Measurements from ENCODE around the gene TMSB4X. TPM values are rescaled to one million over a fixed set of nuclear protein-coding genes. Genes with fewer than 3 reads are reported as not detected.
A peak's percentile ranks its signal among the peaks of the same experiment; 100 is the strongest.

TMSB4X gene
- polyA plus RNA-seq, 1 of the 3 experiments (the other 2 are of a cell fraction) = 4,830 TPM

DNA sequence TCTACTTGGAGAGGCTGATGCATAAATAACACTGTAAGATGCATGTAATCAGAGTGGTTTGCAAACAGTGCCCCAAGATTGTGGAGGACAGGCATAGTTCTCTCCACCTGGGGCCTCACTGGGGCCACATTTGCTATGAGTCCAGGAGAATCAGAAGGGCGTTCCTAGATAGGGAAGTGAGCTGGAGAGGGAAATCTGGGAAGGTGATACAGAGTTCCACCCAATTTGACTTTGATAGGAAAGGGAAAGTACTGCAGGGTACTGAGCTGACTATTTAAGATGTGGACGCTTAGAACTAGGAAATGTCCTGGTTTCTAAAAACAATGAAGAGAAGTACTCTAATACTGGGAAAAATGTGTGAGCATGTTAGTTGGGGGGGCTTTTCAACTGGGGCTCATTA is 35.6 kb downstream of the TMSB4X start:
- H2AFZ ChIP-seq (ENCODE audit: low read depth) = no peak overlapping the region
- H3K36me3 ChIP-seq (replicated peaks in 1 of 2; ENCODE audit: control insufficient read depth in 1 of 2, insufficient read depth in 2 of 2, low read length in 1 of 2) = no peaks in the 10 kb centered on the region
- no peak overlapping the region for H3K4me3 ChIP-seq (ENCODE audit: low read depth in 2 of 2, low read length in 1 of 2)
- H3K27ac ChIP-seq (ENCODE audit: low read depth in 2 of 2, low read length in 1 of 2) = peak overlapping the region in 1 of 2 experiments; percentile 68; a peak in 1 of 4 replicates
- no peaks in the 10 kb centered on the region for H3K9me3 ChIP-seq
- TF ChIP-seq TCF12 (IDR thresholded peaks at IDR 0.05) (no peak), MXI1 (IDR thresholded peaks at IDR 0.05; ENCODE audit: low read depth, low read length) (no peak), SMC3 (IDR thresholded peaks at IDR 0.05; ENCODE audit: low read depth, low read length) (no peak), EP300 (IDR thresholded peaks at IDR 0.05; ENCODE audit: borderline replicate concordance in 1 of 2, low read depth in 1 of 2, low read length in 1 of 2) (no peak), EZH2phosphoT487 (IDR thresholded peaks at IDR 0.05; ENCODE audit: borderline replicate concordance, low read depth) (no peak), FOXM1 (IDR thresholded peaks at IDR 0.05; ENCODE audit: low read depth) (no peak), RCOR1 (IDR thresholded peaks at IDR 0.05; ENCODE audit: low read length) (no peak), GABPA (IDR thresholded peaks at IDR 0.05; ENCODE audit: low read depth) (no peak), FOSL2 (IDR thresholded peaks at IDR 0.05; ENCODE audit: borderline replicate concordance, low read depth) (no peak), MEF2A (IDR thresholded peaks at IDR 0.05; ENCODE audit: borderline replicate concordance, low read depth) (no peak)
- TF ChIP-seq, protein P1, sequence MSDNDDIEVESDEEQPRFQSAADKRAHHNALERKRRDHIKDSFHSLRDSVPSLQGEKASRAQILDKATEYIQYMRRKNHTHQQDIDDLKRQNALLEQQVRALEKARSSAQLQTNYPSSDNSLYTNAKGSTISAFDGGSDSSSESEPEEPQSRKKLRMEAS (IDR thresholded peaks at IDR 0.05; ENCODE audit: low read depth) = no peak
- TF ChIP-seq, protein P2, sequence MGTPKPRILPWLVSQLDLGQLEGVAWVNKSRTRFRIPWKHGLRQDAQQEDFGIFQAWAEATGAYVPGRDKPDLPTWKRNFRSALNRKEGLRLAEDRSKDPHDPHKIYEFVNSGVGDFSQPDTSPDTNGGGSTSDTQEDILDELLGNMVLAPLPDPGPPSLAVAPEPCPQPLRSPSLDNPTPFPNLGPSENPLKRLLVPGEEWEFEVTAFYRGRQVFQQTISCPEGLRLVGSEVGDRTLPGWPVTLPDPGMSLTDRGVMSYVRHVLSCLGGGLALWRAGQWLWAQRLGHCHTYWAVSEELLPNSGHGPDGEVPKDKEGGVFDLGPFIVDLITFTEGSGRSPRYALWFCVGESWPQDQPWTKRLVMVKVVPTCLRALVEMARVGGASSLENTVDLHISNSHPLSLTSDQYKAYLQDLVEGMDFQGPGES (IDR thresholded peaks at IDR 0.05; ENCODE audit: low read depth, low read length) = no peak
- TF ChIP-seq, protein P3, sequence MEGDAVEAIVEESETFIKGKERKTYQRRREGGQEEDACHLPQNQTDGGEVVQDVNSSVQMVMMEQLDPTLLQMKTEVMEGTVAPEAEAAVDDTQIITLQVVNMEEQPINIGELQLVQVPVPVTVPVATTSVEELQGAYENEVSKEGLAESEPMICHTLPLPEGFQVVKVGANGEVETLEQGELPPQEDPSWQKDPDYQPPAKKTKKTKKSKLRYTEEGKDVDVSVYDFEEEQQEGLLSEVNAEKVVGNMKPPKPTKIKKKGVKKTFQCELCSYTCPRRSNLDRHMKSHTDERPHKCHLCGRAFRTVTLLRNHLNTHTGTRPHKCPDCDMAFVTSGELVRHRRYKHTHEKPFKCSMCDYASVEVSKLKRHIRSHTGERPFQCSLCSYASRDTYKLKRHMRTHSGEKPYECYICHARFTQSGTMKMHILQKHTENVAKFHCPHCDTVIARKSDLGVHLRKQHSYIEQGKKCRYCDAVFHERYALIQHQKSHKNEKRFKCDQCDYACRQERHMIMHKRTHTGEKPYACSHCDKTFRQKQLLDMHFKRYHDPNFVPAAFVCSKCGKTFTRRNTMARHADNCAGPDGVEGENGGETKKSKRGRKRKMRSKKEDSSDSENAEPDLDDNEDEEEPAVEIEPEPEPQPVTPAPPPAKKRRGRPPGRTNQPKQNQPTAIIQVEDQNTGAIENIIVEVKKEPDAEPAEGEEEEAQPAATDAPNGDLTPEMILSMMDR (IDR thresholded peaks at IDR 0.05) = no peak
- TF ChIP-seq, protein P4, sequence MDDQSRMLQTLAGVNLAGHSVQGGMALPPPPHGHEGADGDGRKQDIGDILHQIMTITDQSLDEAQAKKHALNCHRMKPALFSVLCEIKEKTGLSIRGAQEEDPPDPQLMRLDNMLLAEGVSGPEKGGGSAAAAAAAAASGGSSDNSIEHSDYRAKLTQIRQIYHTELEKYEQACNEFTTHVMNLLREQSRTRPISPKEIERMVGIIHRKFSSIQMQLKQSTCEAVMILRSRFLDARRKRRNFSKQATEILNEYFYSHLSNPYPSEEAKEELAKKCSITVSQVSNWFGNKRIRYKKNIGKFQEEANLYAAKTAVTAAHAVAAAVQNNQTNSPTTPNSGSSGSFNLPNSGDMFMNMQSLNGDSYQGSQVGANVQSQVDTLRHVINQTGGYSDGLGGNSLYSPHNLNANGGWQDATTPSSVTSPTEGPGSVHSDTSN (IDR thresholded peaks at IDR 0.05) = no peak
- TF ChIP-seq, protein P5, sequence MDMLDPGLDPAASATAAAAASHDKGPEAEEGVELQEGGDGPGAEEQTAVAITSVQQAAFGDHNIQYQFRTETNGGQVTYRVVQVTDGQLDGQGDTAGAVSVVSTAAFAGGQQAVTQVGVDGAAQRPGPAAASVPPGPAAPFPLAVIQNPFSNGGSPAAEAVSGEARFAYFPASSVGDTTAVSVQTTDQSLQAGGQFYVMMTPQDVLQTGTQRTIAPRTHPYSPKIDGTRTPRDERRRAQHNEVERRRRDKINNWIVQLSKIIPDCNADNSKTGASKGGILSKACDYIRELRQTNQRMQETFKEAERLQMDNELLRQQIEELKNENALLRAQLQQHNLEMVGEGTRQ (IDR thresholded peaks at IDR 0.05; ENCODE audit: borderline replicate concordance, low read depth, low read length) = no peak
- TF ChIP-seq, protein P6, sequence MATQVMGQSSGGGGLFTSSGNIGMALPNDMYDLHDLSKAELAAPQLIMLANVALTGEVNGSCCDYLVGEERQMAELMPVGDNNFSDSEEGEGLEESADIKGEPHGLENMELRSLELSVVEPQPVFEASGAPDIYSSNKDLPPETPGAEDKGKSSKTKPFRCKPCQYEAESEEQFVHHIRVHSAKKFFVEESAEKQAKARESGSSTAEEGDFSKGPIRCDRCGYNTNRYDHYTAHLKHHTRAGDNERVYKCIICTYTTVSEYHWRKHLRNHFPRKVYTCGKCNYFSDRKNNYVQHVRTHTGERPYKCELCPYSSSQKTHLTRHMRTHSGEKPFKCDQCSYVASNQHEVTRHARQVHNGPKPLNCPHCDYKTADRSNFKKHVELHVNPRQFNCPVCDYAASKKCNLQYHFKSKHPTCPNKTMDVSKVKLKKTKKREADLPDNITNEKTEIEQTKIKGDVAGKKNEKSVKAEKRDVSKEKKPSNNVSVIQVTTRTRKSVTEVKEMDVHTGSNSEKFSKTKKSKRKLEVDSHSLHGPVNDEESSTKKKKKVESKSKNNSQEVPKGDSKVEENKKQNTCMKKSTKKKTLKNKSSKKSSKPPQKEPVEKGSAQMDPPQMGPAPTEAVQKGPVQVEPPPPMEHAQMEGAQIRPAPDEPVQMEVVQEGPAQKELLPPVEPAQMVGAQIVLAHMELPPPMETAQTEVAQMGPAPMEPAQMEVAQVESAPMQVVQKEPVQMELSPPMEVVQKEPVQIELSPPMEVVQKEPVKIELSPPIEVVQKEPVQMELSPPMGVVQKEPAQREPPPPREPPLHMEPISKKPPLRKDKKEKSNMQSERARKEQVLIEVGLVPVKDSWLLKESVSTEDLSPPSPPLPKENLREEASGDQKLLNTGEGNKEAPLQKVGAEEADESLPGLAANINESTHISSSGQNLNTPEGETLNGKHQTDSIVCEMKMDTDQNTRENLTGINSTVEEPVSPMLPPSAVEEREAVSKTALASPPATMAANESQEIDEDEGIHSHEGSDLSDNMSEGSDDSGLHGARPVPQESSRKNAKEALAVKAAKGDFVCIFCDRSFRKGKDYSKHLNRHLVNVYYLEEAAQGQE (IDR thresholded peaks at IDR 0.05; ENCODE audit: low read depth, low read length) = no peak
- CTCF ChIA-PET = interaction anchor here (1.1 kb wide), 1 partner anchor 478 kb away, joined by 4 read pairs; no protein-coding TSS in a partner anchor
- 54% methylated on average over 2 of the region's 2 CpGs for WGBS (ENCODE audit: low lambda C conversion rate)
- no peaks in the 10 kb centered on the region for H3K79me2 ChIP-seq (ENCODE audit: insufficient read depth)
- peak overlapping the region; percentile 46; the same call in 1 of the 2 replicates for H3K4me2 ChIP-seq
- H3K9ac ChIP-seq = no peak overlapping the region
- H4K20me1 ChIP-seq (ENCODE audit: insufficient read depth) = no peaks in the 10 kb centered on the region
- no peak for DNase-seq
- H3F3A ChIP-seq (replicated peaks; ENCODE audit: insufficient read depth) = peaks cover 39% of the 10 kb centered on the region
- no peaks in the 10 kb centered on the region for H3K27me3 ChIP-seq (ENCODE audit: insufficient read depth)
- no peaks in the 10 kb centered on the region for H3K9me2 ChIP-seq
- POLR2A ChIA-PET = no interaction called here
- peaks cover 2 to 41% of the 10 kb centered on the region in 2 experiments; a peak in 3 of 4 replicates for H3K4me1 ChIP-seq (ENCODE audit: control insufficient read depth in 1 of 2, insufficient read depth in 2 of 2, low read depth in 1 of 2, low read length in 1 of 2)
